IgD-negative memory B cell (primary cell): ENCODE data around the gene FRMPD2. TPM values are rescaled to one million over a fixed set of nuclear protein-coding genes. Genes with fewer than 3 reads are reported as not detected.
"Not testable (repeated sequence)": the region's sequence is repeated elsewhere in the genome, so short reads cannot be mapped to it uniquely, and the experiment has no call there.

Experiments used
- H3K27ac Mint-ChIP-seq, 3 donors: one replicate each; pipeline ENCODE4 v1.8.0; 2020 to 2022; ENCODE audit warnings: mild to moderate bottlenecking in 3 of 3, mixed read lengths in 3 of 3, moderate library complexity in 1 of 3
- H3K27me3 Mint-ChIP-seq: one replicate; pipeline ENCODE4 v1.8.0; 2021; ENCODE audit warnings: mixed read lengths
- H3K36me3 Mint-ChIP-seq: one replicate; pipeline ENCODE4 v1.8.0; 2020; ENCODE audit warnings: mild to moderate bottlenecking, mixed read lengths
- H3K4me1 Mint-ChIP-seq, 3 donors: one replicate each; pipeline ENCODE4 v1.8.0; 2020 to 2022; ENCODE audit warnings: mixed read lengths in 3 of 3, mild to moderate bottlenecking in 1 of 3
- H3K4me3 Mint-ChIP-seq, 4 donors: one replicate each; pipeline ENCODE4 v1.8.0; 2020 to 2022; ENCODE audit warnings: mild to moderate bottlenecking in 4 of 4, mixed read lengths in 4 of 4, moderate library complexity in 3 of 4
- H3K9me3 Mint-ChIP-seq, 3 donors: one replicate each; pipeline ENCODE4 v1.8.0; 2020 to 2021; ENCODE audit warnings: mixed read lengths in 3 of 3, mild to moderate bottlenecking in 1 of 3
- polyA plus RNA-seq: library from polyadenylated mRNA; unstranded; fragments of 300-500 nt; fragmentation: Illumina TruSeq; gene quantifications from one replicate; pipeline ENCODE4 v1.2.3, GENCODE V29; 2021

Gene FRMPD2
- polyA plus RNA-seq, 1 donor from 2014 or later: not detected

- peaks cover 0 to 2% (median 0%) of the 10 kb centered on the region in 3 donors for H3K4me1 Mint-ChIP-seq
- H3K36me3 Mint-ChIP-seq: no peaks in the 10 kb centered on the region
- H3K27me3 Mint-ChIP-seq: peaks cover 10% of the 10 kb centered on the region
- H3K4me3 Mint-ChIP-seq: no peak overlapping the region
- no peak overlapping the region for H3K27ac Mint-ChIP-seq
- H3K9me3 Mint-ChIP-seq: no peaks in the 10 kb centered on the region
These were observed 24.6 kb downstream of the FRMPD2 start for GRCh38 chr10:48249763-48250351.

- H3K4me1 Mint-ChIP-seq: peaks cover 0 to 2% (median 0%) of the 10 kb centered on the region in 3 donors
- H3K27ac Mint-ChIP-seq: peak overlapping the region in 1 of 3 donors; percentile 29
- peaks cover 10% of the 10 kb centered on the region for H3K27me3 Mint-ChIP-seq
- H3K9me3 Mint-ChIP-seq: no peaks in the 10 kb centered on the region
- H3K4me3 Mint-ChIP-seq: no peak overlapping the region
- H3K36me3 Mint-ChIP-seq: no peaks in the 10 kb centered on the region
These were observed 25.3 kb downstream of the FRMPD2 start for GRCh38 chr10:48249004-48249762.

GRCh38 chr10:48248462-48248861 lies 26.0 kb downstream of the FRMPD2 start:
- H3K27ac Mint-ChIP-seq: no peak overlapping the region
- no peaks in the 10 kb centered on the region for H3K9me3 Mint-ChIP-seq
- H3K27me3 Mint-ChIP-seq: peaks cover 9% of the 10 kb centered on the region
- peaks cover 0 to 2% (median 0%) of the 10 kb centered on the region in 3 donors for H3K4me1 Mint-ChIP-seq
- no peak overlapping the region for H3K4me3 Mint-ChIP-seq
- no peaks in the 10 kb centered on the region for H3K36me3 Mint-ChIP-seq

- Mint-ChIP-seq H3K36me3 (no peaks in the 10 kb centered on the region), H3K4me3 (no peak overlapping the region), H3K4me1 (peaks cover 0 to 2% (median 0%) of the 10 kb centered on the region in 3 donors), H3K27me3 (peaks cover 7% of the 10 kb centered on the region), H3K9me3 (no peaks in the 10 kb centered on the region), H3K27ac (no peak overlapping the region)
These were observed 26.8 kb downstream of the FRMPD2 start for GRCh38 chr10:48247680-48248079.

- Mint-ChIP-seq H3K27ac (no peak overlapping the region), H3K9me3 (no peaks in the 10 kb centered on the region), H3K27me3 (peaks cover 7% of the 10 kb centered on the region), H3K4me1 (peaks cover 0 to 2% (median 0%) of the 10 kb centered on the region in 3 donors), H3K36me3 (no peaks in the 10 kb centered on the region), H3K4me3 (no peak overlapping the region)
These were observed 28.0 kb downstream of the FRMPD2 start for GRCh38 chr10:48246501-48246900.

GRCh38 chr10:48245977-48246376 lies 28.5 kb downstream of the FRMPD2 start:
- H3K9me3 Mint-ChIP-seq: no peaks in the 10 kb centered on the region
- peaks cover 0 to 2% (median 0%) of the 10 kb centered on the region in 3 donors for H3K4me1 Mint-ChIP-seq
- H3K27me3 Mint-ChIP-seq: peaks cover 5% of the 10 kb centered on the region
- H3K36me3 Mint-ChIP-seq: no peaks in the 10 kb centered on the region
- no peak overlapping the region for H3K4me3 Mint-ChIP-seq
- H3K27ac Mint-ChIP-seq: no peak overlapping the region

- H3K4me3 Mint-ChIP-seq, H3K36me3 Mint-ChIP-seq, H3K9me3 Mint-ChIP-seq, H3K27me3 Mint-ChIP-seq, H3K4me1 Mint-ChIP-seq, H3K27ac Mint-ChIP-seq: not testable (repeated sequence)
These were observed 30.6 kb downstream of the FRMPD2 start for GRCh38 chr10:48243921-48244320.

- Mint-ChIP-seq H3K36me3 (no peaks in the 10 kb centered on the region), H3K27ac (no peak overlapping the region), H3K27me3 (peaks cover 1% of the 10 kb centered on the region), H3K4me1 (peaks cover 0 to 2% (median 0%) of the 10 kb centered on the region in 3 donors), H3K4me3 (no peak overlapping the region), H3K9me3 (no peaks in the 10 kb centered on the region)
These were observed 31.0 kb downstream of the FRMPD2 start for GRCh38 chr10:48243487-48243886.

GRCh38 chr10:48242171-48242904 lies 32.2 kb downstream of the FRMPD2 start:
- no peaks in the 10 kb centered on the region for H3K9me3 Mint-ChIP-seq
- H3K36me3 Mint-ChIP-seq: no peaks in the 10 kb centered on the region
- H3K4me3 Mint-ChIP-seq: no peak overlapping the region

GRCh38 chr10:48241332-48241731 lies 33.2 kb downstream of the FRMPD2 start:
- H3K4me1 Mint-ChIP-seq: no peaks in the 10 kb centered on the region
- H3K36me3 Mint-ChIP-seq: no peaks in the 10 kb centered on the region
- no peak overlapping the region for H3K4me3 Mint-ChIP-seq
- no peaks in the 10 kb centered on the region for H3K9me3 Mint-ChIP-seq
- no peak overlapping the region for H3K27ac Mint-ChIP-seq
- H3K27me3 Mint-ChIP-seq: peaks cover 1% of the 10 kb centered on the region

More at GRCh38 chr10:48242171-48242904, 32.2 kb downstream of the FRMPD2 start:
- no peak overlapping the region for H3K27ac Mint-ChIP-seq
- no peaks in the 10 kb centered on the region for H3K4me1 Mint-ChIP-seq
- peaks cover 1% of the 10 kb centered on the region for H3K27me3 Mint-ChIP-seq

- peaks cover 1% of the 10 kb centered on the region for H3K27me3 Mint-ChIP-seq
- no peak overlapping the region for H3K4me3 Mint-ChIP-seq
- no peak overlapping the region for H3K27ac Mint-ChIP-seq
- no peaks in the 10 kb centered on the region for H3K36me3 Mint-ChIP-seq
- H3K4me1 Mint-ChIP-seq: no peaks in the 10 kb centered on the region
- no peaks in the 10 kb centered on the region for H3K9me3 Mint-ChIP-seq
These were observed 34.3 kb downstream of the FRMPD2 start for GRCh38 chr10:48240196-48240595.

- Mint-ChIP-seq H3K4me3 (no peak overlapping the region), H3K27me3 (peaks cover 1% of the 10 kb centered on the region), H3K36me3 (no peaks in the 10 kb centered on the region)
These were observed 34.9 kb downstream of the FRMPD2 start for GRCh38 chr10:48239618-48240017.

GRCh38 chr10:48238826-48239520 lies 35.5 kb downstream of the FRMPD2 start:
- Mint-ChIP-seq H3K36me3 (no peaks in the 10 kb centered on the region), H3K9me3 (no peaks in the 10 kb centered on the region), H3K4me3 (no peak overlapping the region), H3K27me3 (peaks cover 1% of the 10 kb centered on the region), H3K4me1 (no peaks in the 10 kb centered on the region), H3K27ac (no peak overlapping the region)

More at GRCh38 chr10:48239618-48240017, 34.9 kb downstream of the FRMPD2 start:
- Mint-ChIP-seq H3K4me1 (no peaks in the 10 kb centered on the region), H3K27ac (no peak overlapping the region), H3K9me3 (no peaks in the 10 kb centered on the region)

GRCh38 chr10:48237259-48238250 lies 36.9 kb downstream of the FRMPD2 start:
- Mint-ChIP-seq H3K4me3 (peak overlapping the region in 1 of 4 donors; percentile 10), H3K27ac (no peak overlapping the region), H3K4me1 (no peaks in the 10 kb centered on the region), H3K36me3 (no peaks in the 10 kb centered on the region), H3K27me3 (peaks cover 7% of the 10 kb centered on the region), H3K9me3 (no peaks in the 10 kb centered on the region)
